HepG2 (cell line): ENCODE data around the gene WDR54. TPM values are rescaled to one million over a fixed set of nuclear protein-coding genes. Genes with fewer than 3 reads are reported as not detected.
A peak's percentile ranks its signal among the peaks of the same experiment; 100 is the strongest.

Source experiments
- ARHGAP35 ChIP-seq: sonication (generic); formaldehyde crosslinking; IDR thresholded peaks from 2 replicates; pipeline ENCODE4 v1.9.0; 2022; ENCODE audit warnings: mild to moderate bottlenecking, inconsistent platforms, moderate library complexity, missing genetic modification reagents, borderline replicate concordance
- ATF4 ChIP-seq, 2 experiments: fragments of 450-650 bp in 1 of 2; sonication (generic) in 1 of 2; formaldehyde crosslinking; IDR thresholded peaks; 2 replicates each; pipeline versions ENCODE4 v1.5.0 to v1.8.0; 2020 to 2022; ENCODE audit warnings: mild to moderate bottlenecking in 1 of 2, missing genetic modification reagents in 1 of 2
- HIC2 ChIP-seq: sonication (generic); formaldehyde crosslinking; IDR thresholded peaks from 2 replicates; pipeline ENCODE4 v1.9.0; 2022; ENCODE audit warnings: low read depth, missing genetic modification reagents
- HNF4G ChIP-seq, 2 experiments: sonication (generic) in 1 of 2; formaldehyde crosslinking in 1 of 2; IDR thresholded peaks; 2 replicates each; pipeline versions ENCODE4 v1.4.0 to v1.6.1; 2011 to 2020; ENCODE audit warnings: borderline replicate concordance in 2 of 2, low read depth in 2 of 2, mild to moderate bottlenecking in 2 of 2, low read length in 1 of 2, missing genetic modification reagents in 1 of 2, moderate library complexity in 1 of 2
- MTERF4 ChIP-seq: sonication (generic); formaldehyde crosslinking; IDR thresholded peaks from 2 replicates; pipeline ENCODE4 v1.8.0; 2023; ENCODE audit warnings: mild to moderate bottlenecking, missing genetic modification reagents
- MTF2 ChIP-seq: sonication (generic); formaldehyde crosslinking; IDR thresholded peaks from 2 replicates; pipeline ENCODE4 v1.5.0; 2020; ENCODE audit warnings: missing genetic modification reagents, borderline replicate concordance
- NFIB ChIP-seq: sonication (generic); formaldehyde crosslinking; IDR thresholded peaks from 2 replicates; pipeline ENCODE4 v1.9.0; 2021; ENCODE audit warnings: missing genetic modification reagents, mild to moderate bottlenecking, borderline replicate concordance
- ONECUT2 ChIP-seq: sonication (generic); formaldehyde crosslinking; IDR thresholded peaks from 2 replicates; pipeline ENCODE4 v1.4.0; 2020; ENCODE audit warnings: missing genetic modification reagents
- POGZ ChIP-seq: sonication (generic); formaldehyde crosslinking; IDR thresholded peaks from 2 replicates; pipeline ENCODE4 v1.4.0; 2020; ENCODE audit warnings: mild to moderate bottlenecking, missing genetic modification reagents
- POLR2A ChIP-seq, 2 experiments: IDR thresholded peaks; 2 replicates each; pipeline ENCODE4 v1.6.1; 2011; ENCODE audit warnings: low read depth in 2 of 2, low read length in 2 of 2, mild to moderate bottlenecking in 1 of 2, moderate library complexity in 1 of 2; ENCODE audit not compliant: insufficient read depth in 1 of 2
- PTBP1 ChIP-seq: fragments of 200-400 bp; formaldehyde crosslinking; IDR thresholded peaks from 2 replicates; pipeline ENCODE4 v1.6.1; 2018; ENCODE audit warnings: low read length, low read depth; ENCODE audit not compliant: poor library complexity, severe bottlenecking
- SIX4 ChIP-seq: sonication (generic); formaldehyde crosslinking; IDR thresholded peaks from 2 replicates; pipeline ENCODE4 v1.4.0; 2020; ENCODE audit warnings: missing genetic modification reagents
- XBP1 ChIP-seq: sonication (generic); formaldehyde crosslinking; IDR thresholded peaks from 2 replicates; pipeline ENCODE4 v1.5.0; 2020; ENCODE audit warnings: missing genetic modification reagents
- ZBTB10 ChIP-seq: sonication (generic); formaldehyde crosslinking; IDR thresholded peaks from 2 replicates; pipeline ENCODE4 v1.4.0; 2020; ENCODE audit warnings: missing genetic modification reagents, borderline replicate concordance
- ZFP36L1 ChIP-seq: sonication (generic); formaldehyde crosslinking; IDR thresholded peaks from 2 replicates; pipeline ENCODE4 v1.8.0; 2022; ENCODE audit warnings: mild to moderate bottlenecking, missing genetic modification reagents, moderate library complexity
- ZFX ChIP-seq: sonication (generic); formaldehyde crosslinking; IDR thresholded peaks from 2 replicates; pipeline ENCODE4 v1.4.0; 2020; ENCODE audit warnings: mild to moderate bottlenecking, low read depth, missing genetic modification reagents, moderate library complexity
- ZMYM2 ChIP-seq: sonication (generic); formaldehyde crosslinking; IDR thresholded peaks from 2 replicates; pipeline ENCODE4 v1.8.0; 2022; ENCODE audit warnings: mild to moderate bottlenecking, missing genetic modification reagents
- ZNF317 ChIP-seq: sonication (generic); formaldehyde crosslinking; IDR thresholded peaks from 2 replicates; pipeline ENCODE4 v1.5.0; 2020; ENCODE audit warnings: mild to moderate bottlenecking, missing genetic modification reagents
- ZNF343 ChIP-seq: sonication (generic); formaldehyde crosslinking; IDR thresholded peaks from 2 replicates; pipeline ENCODE4 v1.4.0; 2020; ENCODE audit warnings: mild to moderate bottlenecking, missing genetic modification reagents
- ZNF780A ChIP-seq: sonication (generic); formaldehyde crosslinking; IDR thresholded peaks from 2 replicates; pipeline ENCODE4 v1.8.0; 2022; ENCODE audit warnings: mild to moderate bottlenecking, missing genetic modification reagents, moderate library complexity
- ZNF83 ChIP-seq: sonication (generic); formaldehyde crosslinking; IDR thresholded peaks from 2 replicates; pipeline ENCODE4 v1.4.0; 2020; ENCODE audit warnings: missing genetic modification reagents, mild to moderate bottlenecking, borderline replicate concordance
- ZNF850 ChIP-seq: sonication (generic); formaldehyde crosslinking; conservative IDR thresholded peaks from 2 replicates; pipeline ENCODE4 v1.9.0; 2021; ENCODE audit warnings: mild to moderate bottlenecking, missing genetic modification reagents
- polyA plus RNA-seq, 8 experiments: library from polyadenylated mRNA; depleted of rRNA in 3 of 8; stranded (reverse) in 7 of 8; unstranded in 1 of 8; fragments of >200 nt; fragmentation: Illumina TruSeq in 4 of 8; extraction: Trizol in 4 of 8; gene quantifications; 2 replicates each; pipeline versions ENCODE4 v1.2.1 to v1.2.3, GENCODE V29; 2011 to 2016; ENCODE audit warnings: low read depth in 4 of 8, missing spikeins in 1 of 8, mixed read lengths in 1 of 8; ENCODE audit not compliant: insufficient read depth in 1 of 8
- total RNA-seq, 5 experiments: library from RNA; depleted of rRNA; stranded (reverse); fragments of >200 nt; fragmentation: Illumina TruSeq; extraction: Trizol; gene quantifications; 2 replicates each; pipeline ENCODE4 v1.2.3, GENCODE V29; 2016; ENCODE audit warnings: low read depth in 1 of 5

Gene WDR54
- total and polyA plus RNA-seq, 2 of the 13 experiments (the other 11 are each of a cell fraction or from before 2014, with no cell fraction given) = 2.0 to 17.3 TPM

GRCh38 chr2:74472086-74472944 lies 50.8 kb downstream of the WDR54 start, which contains the start of gene MRPL53 (continued):
- TF ChIP-seq MTERF4 = peak; percentile 80; the same call in 1 of the 2 replicates
- no peak; the same call in 1 of the 2 replicates for TF ChIP-seq HIC2 (CRISPR knock-in tag)
- TF ChIP-seq ZNF317 (CRISPR knock-in tag) = peak; percentile 88; the same call in 1 of the 2 replicates
- TF ChIP-seq ZNF850 (CRISPR knock-in tag) = peak; percentile 61
- peak in 1 of 2 experiments; percentile 84; a peak in 2 of 4 replicates for TF ChIP-seq ATF4 (CRISPR knock-in tag; IDR thresholded peaks at IDR 0.05)
- peak; percentile 83 for TF ChIP-seq POGZ (CRISPR knock-in tag)
- no peak for TF ChIP-seq NFIB (CRISPR knock-in tag)
- no peak; the same call in 1 of the 2 replicates for TF ChIP-seq XBP1 (CRISPR knock-in tag)
- TF ChIP-seq ARHGAP35 (CRISPR knock-in tag) = peak; percentile 94
- peak; percentile 100 for TF ChIP-seq ZFX (CRISPR knock-in tag)
- TF ChIP-seq PTBP1 = peak; percentile 44
- TF ChIP-seq ZNF83 (CRISPR knock-in tag) = peak; percentile 79; the same call in 1 of the 2 replicates
- no peak; the same call in 1 of the 2 replicates for TF ChIP-seq ZNF780A (CRISPR knock-in tag)
- TF ChIP-seq POLR2A (IDR thresholded peaks at IDR 0.05; ENCODE audit: insufficient read depth in 1 of 2, low read depth in 2 of 2, low read length in 2 of 2) = peak; percentile 94 to 97
- TF ChIP-seq MTF2 (CRISPR knock-in tag) = peak; percentile 95
- peak; percentile 91 for TF ChIP-seq ZFP36L1 (CRISPR knock-in tag)
- TF ChIP-seq ZMYM2 (CRISPR knock-in tag) = 0 out of 2 replicates have a peak, but pooled peaks have one; percentile 49
- TF ChIP-seq ZBTB10 (CRISPR knock-in tag) = no peak; the same call in 1 of the 2 replicates
- no peak for TF ChIP-seq ONECUT2
- TF ChIP-seq HNF4G (IDR thresholded peaks at IDR 0.05; ENCODE audit: borderline replicate concordance, low read depth, low read length) = no peak
- TF ChIP-seq HNF4G (CRISPR knock-in tag; IDR thresholded peaks at IDR 0.05; ENCODE audit: borderline replicate concordance, low read depth) = peak; percentile 92
- peak; percentile 38; the same call in 1 of the 2 replicates for TF ChIP-seq SIX4 (CRISPR knock-in tag)
- TF ChIP-seq ZNF343 (CRISPR knock-in tag) = peak; percentile 81; the same call in 1 of the 2 replicates
